HS-27A (cell line): Measurements from ENCODE around the gene NUDT2.
"Not testable (repeated sequence)": the region's sequence is repeated elsewhere in the genome, so short reads cannot be mapped to it uniquely, and the experiment has no call there.

Source experiments
- DNase-seq: peaks from one replicate; pipeline ENCODE4 v3.0.0-alpha.2; 2012; ENCODE audit warnings: low read depth, missing footprints

Gene NUDT2

GRCh38 chr9:34328987-34329832 lies at the start of gene NUDT2, which contains the start of gene KIF24:
NUDT2 (plus strand) TSS chr9:34329569; CDS start chr9:34339040, 9,471 bp downstream.
KIF24 (minus strand) TSS chr9:34329268; CDS start chr9:34311346, 17,922 bp downstream.
- peak; percentile 100 for DNase-seq

DNA sequence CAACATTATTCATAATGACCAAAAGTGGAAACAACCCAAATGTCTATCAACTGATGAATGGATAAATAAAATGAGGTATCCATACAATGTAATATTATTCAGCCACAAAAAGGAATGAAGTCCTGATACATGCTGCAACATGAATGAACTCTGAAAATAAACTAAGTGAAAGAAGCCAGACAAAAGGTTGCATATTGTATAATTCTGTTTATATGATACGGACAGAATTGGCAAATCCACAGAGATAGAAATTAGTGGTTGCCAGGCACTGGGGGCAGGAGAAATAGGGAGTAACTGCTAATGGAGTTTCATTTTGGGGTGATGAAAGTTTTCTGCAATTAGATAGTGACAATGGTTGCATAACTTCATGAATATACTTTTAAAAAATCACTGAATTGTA lies 47.3 kb upstream of the NUDT2 start:
- DNase-seq: no peak

DNA sequence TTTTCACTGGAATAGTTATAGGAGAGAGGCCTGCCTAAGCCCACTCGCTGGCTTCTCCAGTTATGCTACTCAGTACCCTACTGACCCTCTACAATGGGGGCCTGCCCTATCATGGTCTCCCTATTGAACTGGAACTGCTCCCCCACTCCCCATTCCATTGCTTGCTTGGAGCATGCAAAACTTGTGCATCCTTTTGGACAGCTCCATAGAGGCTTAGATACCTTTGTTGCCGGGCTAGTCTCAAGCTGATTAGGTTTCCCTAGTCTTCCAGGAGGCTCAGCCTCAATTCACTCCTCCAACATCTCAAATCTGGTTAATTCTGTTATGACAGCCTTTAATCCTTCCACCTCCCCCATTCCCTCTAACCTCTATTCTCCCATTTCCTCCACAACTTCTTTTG lies 40.2 kb upstream of the NUDT2 start:
- no peak for DNase-seq

- no peak for DNase-seq
Measured at GRCh38 chr9:34291023-34291422, 38.3 kb upstream of the NUDT2 start.

GRCh38 chr9:34291423-34291822 lies 37.9 kb upstream of the NUDT2 start:
- DNase-seq: no peak

GRCh38 chr9:34292552-34292951 lies 36.8 kb upstream of the NUDT2 start:
- DNase-seq: no peak

- not testable (repeated sequence) for DNase-seq
Measured at GRCh38 chr9:34301064-34301463, 28.3 kb upstream of the NUDT2 start.

DNA sequence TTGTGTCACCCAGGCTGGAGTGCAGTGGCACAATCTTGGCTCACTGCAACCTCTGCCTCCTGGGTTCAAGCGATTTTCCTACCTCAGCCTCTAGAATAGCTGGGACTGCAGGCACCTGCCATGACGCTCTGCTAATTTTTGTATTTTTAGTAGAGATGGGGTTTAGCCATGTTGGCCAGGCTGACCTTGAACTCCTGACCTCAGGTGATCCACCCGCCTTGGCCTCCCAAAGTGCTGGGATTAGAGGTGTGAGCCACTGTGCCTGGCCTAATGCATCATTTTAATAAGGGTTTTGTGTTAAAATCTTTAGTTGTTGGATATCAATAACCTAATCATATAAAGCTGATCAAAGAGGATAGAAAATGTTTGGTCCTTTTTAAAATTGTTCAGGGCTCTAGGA lies 21.1 kb upstream of the NUDT2 start:
- not testable (repeated sequence) for DNase-seq

DNA sequence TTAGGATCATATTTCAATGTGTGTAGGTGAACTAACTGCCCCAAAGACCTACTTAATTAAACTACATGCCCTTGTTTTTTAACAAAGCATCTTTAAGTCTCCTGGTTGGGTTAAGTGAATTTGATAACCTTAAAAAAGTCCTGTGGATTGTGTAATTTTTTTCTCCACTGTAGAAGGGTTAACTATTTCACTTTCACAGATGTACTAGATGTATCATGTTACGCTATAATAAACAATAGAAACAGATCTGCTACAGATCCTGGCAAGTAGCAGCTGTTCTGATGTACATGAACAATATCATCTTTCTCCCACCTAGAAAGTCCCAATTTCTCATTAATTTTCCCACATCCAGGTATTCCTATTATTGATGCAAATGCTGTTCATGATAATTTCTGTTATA lies 19.2 kb upstream of the NUDT2 start:
- DNase-seq: no peak

DNA sequence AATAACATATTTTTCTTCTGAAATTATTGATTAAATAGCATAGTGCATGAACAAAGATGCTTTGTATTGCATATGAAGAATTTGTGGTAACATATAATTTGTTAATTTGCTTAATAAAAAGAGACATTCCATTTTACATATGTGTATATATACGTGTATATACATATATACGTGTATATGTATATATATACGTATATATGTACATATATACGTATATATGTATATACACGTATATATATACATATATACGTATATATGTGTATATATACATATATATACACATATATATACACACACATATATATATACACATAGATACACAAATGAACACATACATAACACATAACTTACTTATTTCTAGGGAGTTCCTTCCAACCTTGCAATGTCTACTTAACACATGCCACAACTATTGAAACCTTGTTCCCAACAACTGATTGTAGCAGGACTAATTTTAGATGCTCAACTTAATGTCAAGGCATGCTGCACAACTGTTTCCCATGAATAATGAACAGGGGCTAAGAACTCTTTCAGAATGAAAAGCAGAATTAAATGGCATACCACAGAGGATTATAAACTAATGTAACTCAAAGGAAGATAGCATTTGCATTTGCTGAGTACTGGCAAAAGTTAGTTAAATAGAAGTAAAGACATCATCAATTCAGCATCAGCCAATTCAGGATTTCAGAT lies 17.7 kb upstream of the NUDT2 start:
- DNase-seq: no peak

DNA sequence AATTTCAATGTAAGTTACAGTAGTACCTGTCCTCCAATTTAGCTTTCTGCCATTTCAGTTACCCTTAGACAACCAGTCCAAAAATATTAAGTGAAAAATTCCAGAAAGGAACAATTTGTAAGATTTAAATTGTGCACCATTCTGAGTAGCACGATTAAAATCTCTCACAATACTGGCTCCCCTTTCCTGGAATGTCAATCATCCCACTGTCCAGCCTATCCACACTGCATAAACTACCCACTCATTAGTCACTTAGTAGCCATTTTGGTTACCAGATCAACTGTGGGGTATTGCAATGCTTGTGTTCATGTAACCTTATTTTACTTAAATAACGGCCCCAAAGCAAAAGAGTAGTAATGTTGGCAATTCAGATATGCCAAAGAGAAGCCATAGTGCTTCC lies 11.9 kb upstream of the NUDT2 start:
- no peak for DNase-seq

DNA sequence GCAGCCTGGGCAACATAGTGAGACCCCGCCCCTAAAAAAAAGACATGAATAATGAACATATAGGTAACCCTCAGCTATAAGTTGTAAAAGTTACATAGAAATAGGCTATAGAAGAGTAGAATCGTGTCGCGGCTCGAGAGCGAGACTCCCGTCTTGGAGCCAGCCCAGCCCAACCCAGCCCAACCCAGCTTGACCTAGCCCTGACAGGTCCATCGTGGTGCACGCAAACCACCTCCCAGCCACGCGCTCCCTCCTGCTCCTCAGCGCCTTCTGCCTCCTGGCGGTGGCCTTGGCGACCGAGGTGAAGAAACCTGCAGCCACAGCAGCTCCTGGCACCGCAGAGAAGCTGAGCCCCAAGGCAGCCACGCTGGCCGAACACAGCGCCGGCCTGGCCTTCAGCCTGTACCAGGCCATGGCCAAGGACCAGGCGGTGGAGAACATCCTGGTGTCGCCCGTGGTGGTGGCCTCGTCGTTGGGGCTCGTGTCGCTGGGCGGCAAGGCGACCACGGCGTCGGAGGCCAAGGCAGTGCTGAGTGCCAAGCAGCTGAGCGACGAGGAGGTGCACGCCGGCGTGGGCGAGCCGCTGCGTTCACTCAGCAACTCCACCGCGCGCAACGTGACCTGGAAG lies 11.1 kb upstream of the NUDT2 start:
- DNase-seq: no peak

- no peak for DNase-seq
Measured at GRCh38 chr9:34321451-34321850, 7.9 kb upstream of the NUDT2 start.

- no peak for DNase-seq
Measured at GRCh38 chr9:34322899-34323591, 6.3 kb upstream of the NUDT2 start.

DNA sequence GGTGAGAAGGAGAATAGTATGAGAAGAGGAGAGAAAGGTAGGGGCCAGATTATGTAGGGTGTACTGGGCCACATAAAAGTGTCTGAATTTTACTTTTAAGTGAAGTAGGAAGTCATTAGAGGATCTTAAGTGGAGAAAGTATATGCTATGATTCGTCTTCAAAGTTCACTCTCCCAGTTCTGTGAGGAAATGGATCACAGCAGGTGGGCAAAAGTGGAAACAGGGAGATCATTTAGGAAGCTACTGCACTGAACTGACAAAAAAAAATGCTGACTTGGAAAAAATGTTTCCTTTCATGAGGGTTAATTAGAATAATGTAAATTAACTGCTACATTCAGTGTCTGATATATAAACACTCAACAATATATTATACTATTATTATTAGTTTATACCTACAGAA lies 2.7 kb upstream of the NUDT2 start:
- DNase-seq: no peak

GRCh38 chr9:34328500-34328986 lies 826 bp upstream of the NUDT2 start:
- no peak for DNase-seq

GRCh38 chr9:34331196-34331595 lies 1.8 kb downstream of the NUDT2 start:
- no peak for DNase-seq

DNA sequence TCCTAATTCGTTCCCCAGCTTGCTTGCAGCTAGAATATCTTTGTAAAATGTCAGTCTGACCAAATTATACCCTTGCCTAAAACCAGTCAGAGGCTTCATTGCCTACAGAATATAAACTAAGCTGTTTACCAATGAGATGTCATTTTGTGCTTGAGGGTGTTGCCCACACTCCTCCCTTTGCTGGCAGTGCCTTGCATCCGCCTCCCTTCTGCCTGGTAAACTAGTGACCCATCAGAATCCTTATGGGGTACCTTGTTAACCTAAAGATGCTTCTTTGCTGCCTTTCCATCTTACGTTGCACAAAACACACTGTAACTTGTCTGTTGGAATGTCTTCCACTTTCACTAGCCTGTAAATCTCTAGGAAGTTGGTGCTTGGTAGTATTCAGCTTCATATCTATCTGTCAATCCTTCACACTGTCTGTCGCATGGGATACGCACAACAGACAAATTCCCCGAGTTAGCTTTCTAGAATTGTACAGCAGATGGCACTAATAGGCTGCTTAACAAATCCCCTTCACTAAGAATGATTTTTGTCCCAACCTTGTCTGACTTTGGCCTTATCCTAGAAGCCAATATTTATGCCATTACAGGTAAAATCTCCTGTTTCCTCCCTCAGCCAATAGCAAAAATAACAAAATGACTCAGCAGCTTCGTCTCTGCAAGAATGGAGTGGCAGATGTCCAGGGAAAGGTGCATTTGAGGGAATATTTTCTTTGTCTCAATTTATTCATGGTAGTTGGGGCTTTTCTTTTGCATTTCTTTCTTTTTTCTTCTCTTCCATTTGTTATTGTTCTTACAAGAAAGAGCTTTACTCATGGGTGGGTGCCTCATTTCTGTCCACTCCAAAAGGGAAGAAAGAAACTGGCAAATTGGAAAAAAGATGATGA lies 3.0 kb downstream of the NUDT2 start:
- no peak for DNase-seq

GRCh38 chr9:34333836-34334235 lies 4.5 kb downstream of the NUDT2 start:
- DNase-seq: no peak

DNA sequence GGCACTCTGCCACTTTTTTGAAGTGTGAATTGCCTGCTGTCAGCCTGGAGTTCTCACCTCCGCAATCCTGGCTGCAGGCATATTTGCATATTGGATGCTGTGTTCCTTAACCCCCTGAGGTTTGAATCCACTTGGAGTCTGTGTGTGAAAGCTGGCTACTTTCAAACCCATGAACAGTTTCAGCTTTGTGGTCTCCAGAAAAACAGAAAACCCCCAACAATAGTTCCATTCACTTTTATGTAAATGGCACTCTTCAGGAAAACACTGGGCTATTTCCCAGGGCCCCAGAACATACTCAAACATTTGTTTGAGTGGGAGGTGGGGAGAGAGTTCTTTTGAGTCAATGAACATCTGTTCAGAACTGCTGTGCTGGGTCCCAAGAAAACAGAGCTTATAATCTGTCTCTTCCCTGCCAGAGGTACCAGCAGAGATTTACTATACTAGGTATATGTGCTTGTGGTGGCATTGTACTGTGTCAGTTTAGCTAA lies 5.0 kb downstream of the NUDT2 start:
- DNase-seq: no peak

- DNase-seq: no peak
Measured at GRCh38 chr9:34334916-34335315, 5.5 kb downstream of the NUDT2 start.
